ENCODE data around the gene CEACAM18. TPM values are rescaled to one million over a fixed set of nuclear protein-coding genes. Genes with fewer than 3 reads are reported as not detected.

Gene CEACAM18
- total and polyA plus RNA-seq, 2 of the 4 experiments (the other 2 are of a cell fraction), result not detected

DNA sequence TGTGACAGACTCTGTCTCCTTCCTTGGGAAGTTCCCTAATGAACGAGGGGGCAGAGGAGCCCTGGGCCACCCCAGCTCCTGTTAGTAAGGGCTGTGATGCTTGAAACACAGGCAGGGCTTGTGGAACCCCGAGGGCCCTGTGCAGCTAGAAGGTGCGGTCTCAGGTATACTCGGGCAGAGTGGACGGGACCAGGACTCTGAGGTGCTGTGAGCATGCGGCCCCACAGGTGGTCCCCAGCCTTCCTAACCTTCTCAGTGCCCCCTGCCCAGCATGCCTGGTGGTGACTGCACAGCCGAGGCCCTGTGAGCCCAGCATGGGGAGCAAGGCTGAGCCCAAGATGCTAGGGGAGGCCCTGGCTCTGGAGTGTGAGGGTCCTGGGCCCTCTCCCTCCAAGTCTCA, 16.1 kb upstream of the CEACAM18 start:
- no peak overlapping the region for H2BK5ac ChIP-seq (ENCODE audit: low read depth, low read length, poor library complexity, severe bottlenecking)
- H3K27ac ChIP-seq (ENCODE audit: insufficient read depth, low read length), result no peak overlapping the region
- peaks cover 2% of the 10 kb centered on the region; the same call in 1 of the 2 replicates for H3K9me3 ChIP-seq (ENCODE audit: control insufficient read depth, insufficient read depth, low read length)
- H2AK9ac ChIP-seq (replicated peaks; ENCODE audit: low read depth, low read length, poor library complexity), result no peak overlapping the region
- 100% methylated on average over 3 of the region's 7 CpGs; no CpG with 5 or more reads in 1 of the 2 experiments for WGBS, 2 experiments (ENCODE audit: extremely low coverage in 2 of 2, insufficient read length in 1 of 2)
- no peaks in the 10 kb centered on the region for H3K9me1 ChIP-seq (ENCODE audit: insufficient read depth, low read length)
- no peak overlapping the region for H2BK15ac ChIP-seq (ENCODE audit: low read depth, low read length)
- no peak overlapping the region for H3K56ac ChIP-seq (ENCODE audit: extremely low read depth, insufficient read depth, low read length)
- no peak overlapping the region for H3K4me2 ChIP-seq (ENCODE audit: low read depth, low read length)
- in situ Hi-C loops (cut with MboI; ENCODE audit: low sequenced_read_pairs) (no loop called here), intact Hi-C loops (cut with micrococcal nuclease) (no loop called here), dilution Hi-C loops (cut with HindIII; ENCODE audit: low sequenced_read_pairs, unreplicated experiment) (no loop called here)
- no peak overlapping the region for H2AK5ac ChIP-seq (ENCODE audit: low read depth, low read length)
- H2BK20ac ChIP-seq (ENCODE audit: low read depth, low read length), result no peak overlapping the region
- H3K14ac ChIP-seq (replicated peaks; ENCODE audit: low read depth, low read length), result no peak overlapping the region
- H3K23ac ChIP-seq (ENCODE audit: low read depth, low read length), result no peak overlapping the region
- no peak for ATAC-seq (ENCODE audit: low read depth)
- DNase-seq, result no peak
- H3K79me1 ChIP-seq (ENCODE audit: low read depth in 1 of 2, low read length in 2 of 2), result no peaks in the 10 kb centered on the region
- H4K20me1 ChIP-seq (ENCODE audit: insufficient read depth, low read length), result no peaks in the 10 kb centered on the region
- no peak overlapping the region for H3K18ac ChIP-seq (ENCODE audit: low read depth, low read length)
- H4K5ac ChIP-seq (ENCODE audit: low read depth, low read length), result no peak overlapping the region
- no peak overlapping the region for H3K9ac ChIP-seq (ENCODE audit: low read depth, low read length)
- H2BK120ac ChIP-seq (ENCODE audit: low read depth, low read length), result no peak overlapping the region
- H3K4me3 ChIP-seq (ENCODE audit: insufficient read depth, low read depth, low read length), result no peak overlapping the region
- no peak overlapping the region for H4K91ac ChIP-seq (ENCODE audit: insufficient read depth, low read depth, low read length)
- ChIA-PET POLR2A (ENCODE audit: unreplicated experiment) (no interaction called here), CTCF (no interaction called here)
- TF ChIP-seq SMC3 (IDR thresholded peaks at IDR 0.05; ENCODE audit: low read depth, low read length) (no peak), POLR2A (IDR thresholded peaks at IDR 0.05; ENCODE audit: low read depth, low read length) (no peak), CEBPB (IDR thresholded peaks at IDR 0.05; ENCODE audit: low read depth, low read length) (no peak), MAFK (IDR thresholded peaks at IDR 0.05; ENCODE audit: low read depth, low read length) (no peak)
- TF ChIP-seq, protein P1, sequence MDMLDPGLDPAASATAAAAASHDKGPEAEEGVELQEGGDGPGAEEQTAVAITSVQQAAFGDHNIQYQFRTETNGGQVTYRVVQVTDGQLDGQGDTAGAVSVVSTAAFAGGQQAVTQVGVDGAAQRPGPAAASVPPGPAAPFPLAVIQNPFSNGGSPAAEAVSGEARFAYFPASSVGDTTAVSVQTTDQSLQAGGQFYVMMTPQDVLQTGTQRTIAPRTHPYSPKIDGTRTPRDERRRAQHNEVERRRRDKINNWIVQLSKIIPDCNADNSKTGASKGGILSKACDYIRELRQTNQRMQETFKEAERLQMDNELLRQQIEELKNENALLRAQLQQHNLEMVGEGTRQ (IDR thresholded peaks at IDR 0.05; ENCODE audit: low read depth, low read length), result no peak
- no peak overlapping the region for H3K4ac ChIP-seq (ENCODE audit: low read depth, low read length)
- no peak overlapping the region for H4K8ac ChIP-seq (ENCODE audit: low read depth in 2 of 2, low read length in 2 of 2)
- BruUV-seq (replicated peaks), result no TSS peak
- no peak overlapping the region for H2AFZ ChIP-seq (replicated peaks; ENCODE audit: low read length, poor library complexity)
- no peaks in the 10 kb centered on the region for H3K36me3 ChIP-seq (ENCODE audit: control insufficient read depth, insufficient read depth, low read length)
- no peaks in the 10 kb centered on the region for H3K4me1 ChIP-seq (ENCODE audit: control insufficient read depth, insufficient read depth, low read length)
- H3K27me3 ChIP-seq (ENCODE audit: control insufficient read depth, insufficient read depth, low read length), result no peaks in the 10 kb centered on the region

All from IMR-90 (cell line).